Activated B cell treated with CpG ODN at 0.5 μM for 24 hours (primary cell): Measurements from ENCODE around the gene CD2AP. TPM values are rescaled to one million over a fixed set of nuclear protein-coding genes. Genes with fewer than 3 reads are reported as not detected.

Experiments
- ATAC-seq: fragments of 200-7000 bp; cut with Tn5 transposase; one replicate; pipeline ENCODE4 v1.10.0; 2021; ENCODE audit warnings: low read depth, mild to moderate bottlenecking, moderate library complexity
- CTCF ChIA-PET: fragments of 350-600 bp; sonication (Branson Sonifier 250); formaldehyde crosslinking; loops from one replicate; lab custom pipeline; 2021; ENCODE audit warnings: antibody characterized with exemption; lab: Charles Lee
- POLR2A ChIA-PET: fragments of 350-600 bp; sonication (Branson Sonifier 250); formaldehyde crosslinking; loops from one replicate; lab custom pipeline; 2021; ENCODE audit warnings: antibody characterized with exemption; lab: Charles Lee
- DNase-seq: peaks from one replicate; pipeline ENCODE4 v3.0.0; 2022
- H3K27ac Mint-ChIP-seq: one replicate; pipeline ENCODE4 v1.8.0; 2020; ENCODE audit warnings: mixed read lengths
- H3K27me3 Mint-ChIP-seq: one replicate; pipeline ENCODE4 v1.8.0; 2021; ENCODE audit warnings: mixed read lengths
- H3K36me3 Mint-ChIP-seq: one replicate; pipeline ENCODE4 v1.8.0; 2021; ENCODE audit warnings: low read depth, mixed read lengths
- H3K4me1 Mint-ChIP-seq: one replicate; pipeline ENCODE4 v1.8.0; 2021; ENCODE audit warnings: mixed read lengths
- H3K4me3 Mint-ChIP-seq: one replicate; pipeline ENCODE4 v1.8.0; 2020; ENCODE audit warnings: mild to moderate bottlenecking, mixed read lengths
- H3K9me3 Mint-ChIP-seq: one replicate; pipeline ENCODE4 v1.8.0; 2020; ENCODE audit warnings: mixed read lengths
- CTCF ChIP-seq: fragments of 200-600 bp; IDR thresholded peaks from one replicate; pipeline ENCODE4 v1.8.0; 2022; ENCODE audit warnings: antibody characterized with exemption, mild to moderate bottlenecking
- intact Hi-C: fragments of 100-400 bp; cut with micrococcal nuclease; formaldehyde crosslinking; loops from one replicate; pipeline ENCODE4 v1.15.1; 2024
- total RNA-seq: library from RNA; stranded (reverse); gene quantifications from 2 replicates; pipeline ENCODE4 v1.2.3, GENCODE V29; 2022

The CD2AP gene
- total RNA-seq: 31.1 and 34.1 TPM in 2 replicates

DNA sequence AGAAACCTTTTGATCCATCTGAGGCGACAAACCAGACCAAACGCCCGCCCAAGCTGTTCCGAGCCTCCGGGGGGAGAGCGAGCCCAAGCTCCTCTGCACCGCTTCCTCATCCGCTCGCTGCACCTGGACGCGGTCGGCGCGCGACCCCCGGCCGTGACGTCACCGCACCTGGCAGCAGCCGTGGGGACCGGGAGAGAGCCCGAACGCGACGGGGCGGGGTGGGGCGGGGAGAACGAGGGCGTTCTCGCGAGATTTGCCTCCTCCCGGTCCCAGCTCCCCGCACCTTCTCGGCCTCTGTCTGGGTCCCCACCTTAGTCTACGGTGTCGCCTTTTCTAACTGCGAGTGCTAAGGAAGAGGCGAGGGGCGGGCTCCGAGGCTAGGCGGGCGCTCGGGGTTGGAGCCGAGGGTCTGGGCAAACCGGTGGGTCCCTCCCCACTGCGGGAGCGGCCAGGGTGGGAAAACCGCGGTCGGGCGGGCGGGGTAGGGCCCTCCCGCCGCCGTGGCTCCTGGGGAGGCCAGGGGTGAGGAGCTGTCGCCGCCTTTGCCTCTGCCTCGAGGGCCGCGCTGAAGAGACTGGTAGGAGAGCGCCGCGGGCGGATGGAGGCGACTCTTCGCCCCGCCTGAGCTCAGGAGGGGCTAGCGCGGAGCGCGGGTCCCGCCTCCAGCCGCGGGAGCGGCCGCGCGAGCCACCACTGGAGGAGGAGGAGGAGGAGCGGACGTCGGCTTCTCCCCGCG, at the start of gene CD2AP:
TSS of gene CD2AP (plus strand) at position 293 of the 736 bp plus-strand sequence. CDS start 456 bp downstream, outside the sequence.
- H3K4me3 Mint-ChIP-seq: peak within 1 kb of the TSS; percentile 90
- ChIA-PET POLR2A (interaction anchor here (0.6 to 2.4 kb wide), 22 partner anchors 10 to 1277 kb away, joined by 3 to 28 read pairs (median 6); no protein-coding TSS in a partner anchor), CTCF (interaction anchor here (1.1 to 3.0 kb wide), 3 partner anchors 63 to 303 kb away, joined by 3 to 21 read pairs (median 4); no protein-coding TSS in a partner anchor)
- no peak for TF ChIP-seq CTCF
- intact Hi-C loops: loop anchor here (1.0 to 5.0 kb wide), 4 partner anchors 16 to 235 kb away; no protein-coding TSS in a partner anchor
- peak; percentile 89 for ATAC-seq
- H3K4me1 Mint-ChIP-seq: peaks cover 43% of the 10 kb centered on the region
- peak; percentile 91 for DNase-seq
- peaks cover 6% of the 10 kb centered on the region for H3K36me3 Mint-ChIP-seq
- H3K9me3 Mint-ChIP-seq: no peaks in the 10 kb centered on the region
- peak within 1 kb of the TSS; percentile 97 for H3K27ac Mint-ChIP-seq
- no peaks in the 10 kb centered on the region for H3K27me3 Mint-ChIP-seq

DNA sequence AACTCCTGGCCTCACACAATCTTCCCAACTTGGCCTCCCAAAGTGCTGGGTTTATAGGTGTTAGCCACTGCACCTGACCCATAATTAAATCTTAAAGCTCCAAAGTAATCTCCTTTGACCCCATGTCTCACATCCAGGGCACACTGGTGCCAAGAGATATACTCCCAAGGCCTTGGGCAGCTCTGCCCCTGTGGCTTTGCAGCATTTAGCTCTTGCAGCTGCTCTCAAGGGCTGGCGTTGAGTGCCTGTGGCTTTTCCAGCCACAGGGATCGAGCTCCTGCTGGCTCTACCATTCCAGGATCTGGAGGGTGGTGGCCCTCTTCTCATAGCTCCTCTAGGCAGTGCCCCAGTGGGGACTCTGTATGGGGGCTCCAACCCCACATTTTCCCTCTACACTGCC, 49.3 kb upstream of the CD2AP start:
- ChIA-PET POLR2A (no interaction called here), CTCF (no interaction called here)
- no peak overlapping the region for H3K27ac Mint-ChIP-seq
- peaks cover 2% of the 10 kb centered on the region for H3K27me3 Mint-ChIP-seq
- intact Hi-C loops: no loop called here
- TF ChIP-seq CTCF: no peak
- H3K9me3 Mint-ChIP-seq: peaks cover 23% of the 10 kb centered on the region
- no peak overlapping the region for H3K4me3 Mint-ChIP-seq
- H3K36me3 Mint-ChIP-seq: no peaks in the 10 kb centered on the region
- ATAC-seq (no peak), DNase-seq (no peak)
- no peaks in the 10 kb centered on the region for H3K4me1 Mint-ChIP-seq

- peaks cover 2% of the 10 kb centered on the region for H3K27me3 Mint-ChIP-seq
- intact Hi-C loops: no loop called here
- no peak overlapping the region for H3K27ac Mint-ChIP-seq
- no peaks in the 10 kb centered on the region for H3K4me1 Mint-ChIP-seq
- no peak for TF ChIP-seq CTCF
- ATAC-seq: no peak
- no peaks in the 10 kb centered on the region for H3K36me3 Mint-ChIP-seq
- ChIA-PET CTCF (no interaction called here), POLR2A (no interaction called here)
- H3K4me3 Mint-ChIP-seq: no peak overlapping the region
- DNase-seq: no peak
- H3K9me3 Mint-ChIP-seq: peaks cover 23% of the 10 kb centered on the region
These were observed 48.6 kb upstream of the CD2AP start for GRCh38 chr6:47428746-47429664.

DNA sequence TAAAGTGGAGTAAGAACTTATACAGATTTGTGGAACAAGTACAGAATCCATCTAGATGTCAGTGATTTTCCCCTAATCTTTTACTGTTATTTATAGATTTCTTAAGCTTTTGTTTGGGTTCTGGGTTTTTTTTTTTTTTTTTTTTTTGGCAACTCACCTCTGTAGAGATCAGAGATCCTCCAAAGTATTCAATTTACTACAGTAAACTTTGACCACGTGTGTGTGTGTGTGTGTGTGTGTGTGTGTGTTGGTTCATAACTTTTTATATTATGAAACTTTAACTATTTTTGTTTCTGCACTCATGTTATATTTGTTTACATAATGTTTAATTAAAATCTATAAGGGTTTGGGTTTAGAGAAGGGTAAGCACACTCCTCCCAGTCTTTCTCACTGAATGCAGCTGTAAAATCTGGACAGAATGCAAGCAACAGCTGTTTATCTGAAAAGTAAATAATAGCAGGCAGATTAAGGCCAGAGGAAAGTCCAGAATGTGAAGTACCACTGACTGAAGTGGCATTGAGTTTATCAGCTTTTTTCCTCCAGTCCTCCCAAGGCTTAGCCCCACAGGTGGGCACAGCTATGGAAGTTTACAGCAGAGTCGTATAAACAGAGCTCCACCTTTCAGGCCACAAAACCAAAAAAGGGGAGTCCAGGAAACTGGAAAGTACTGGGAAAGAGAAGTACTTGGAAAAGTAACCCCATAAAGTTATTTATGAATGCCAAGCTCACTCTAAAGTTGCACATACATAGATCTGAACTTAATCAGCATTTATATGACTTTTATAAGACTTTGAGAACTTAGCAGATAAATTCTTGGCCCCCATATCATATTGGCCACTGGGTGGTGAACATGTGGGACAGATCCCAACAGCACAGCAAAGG, 43.0 kb upstream of the CD2AP start:
- Mint-ChIP-seq H3K9me3 (peaks cover 12% of the 10 kb centered on the region), H3K27ac (no peak overlapping the region), H3K4me1 (peaks cover 26% of the 10 kb centered on the region), H3K36me3 (no peaks in the 10 kb centered on the region), H3K4me3 (no peak overlapping the region), H3K27me3 (no peaks in the 10 kb centered on the region)
- ATAC-seq (no peak), DNase-seq (no peak)
- TF ChIP-seq CTCF: no peak
- intact Hi-C loops: no loop called here
- CTCF ChIA-PET: no interaction called here
- POLR2A ChIA-PET: no interaction called here
